Kidney (tissue), 14 donors: Measurements from ENCODE around the gene SLC38A9. TPM values are rescaled to one million over a fixed set of nuclear protein-coding genes. Genes with fewer than 3 reads are reported as not detected.

ENCODE experiments used
- DNase-seq, 5 donors: peaks; one replicate each; pipeline ENCODE4 v3.0.0-alpha.2; 2013 to 2020
- FAIRE-seq: peaks from 2 replicates; lab custom pipeline; 2012; peaks lifted over from hg19 to GRCh38; lab: Jason Lieb, UNC
- H3K27ac ChIP-seq, 2 donors: one replicate each; pipeline ENCODE4 v1.7.0; 2013; ENCODE audit warnings: low read depth in 2 of 2, low read length in 2 of 2, inconsistent platforms in 1 of 2
- H3K27me3 ChIP-seq: one replicate; pipeline ENCODE4 v1.7.1; 2013; ENCODE audit warnings: low read length, inconsistent platforms; ENCODE audit not compliant: control insufficient read depth, insufficient read depth
- H3K36me3 ChIP-seq, 3 donors: one replicate each; pipeline versions ENCODE4 v1.7.0 to v1.7.1; 2013; ENCODE audit warnings: low read length in 3 of 3, control low read depth in 1 of 3, inconsistent platforms in 1 of 3; ENCODE audit not compliant: insufficient read depth in 3 of 3, control insufficient read depth in 2 of 3
- H3K4me1 ChIP-seq, 3 donors: one replicate each; pipeline versions ENCODE4 v1.7.0 to v1.7.1; 2013; ENCODE audit warnings: low read length in 3 of 3, inconsistent platforms in 1 of 3, low read depth in 1 of 3; ENCODE audit not compliant: control insufficient read depth in 2 of 3, insufficient read depth in 2 of 3
- H3K4me3 ChIP-seq, 3 donors: one replicate each; pipeline versions ENCODE4 v1.7.0 to v1.8.1; 2013; ENCODE audit warnings: low read length in 3 of 3, control low read depth in 1 of 3, inconsistent platforms in 1 of 3
- H3K9ac ChIP-seq, 3 donors: one replicate each; pipeline versions ENCODE4 v1.7.0 to v1.7.1; 2013; ENCODE audit warnings: low read length in 3 of 3, control low read depth in 1 of 3, inconsistent platforms in 1 of 3
- H3K9me3 ChIP-seq, 3 donors: one replicate each; pipeline versions ENCODE4 v1.7.0 to v1.7.1; 2013; ENCODE audit warnings: low read length in 3 of 3, control low read depth in 1 of 3, inconsistent platforms in 1 of 3; ENCODE audit not compliant: control insufficient read depth in 2 of 3, insufficient read depth in 1 of 3
- CTCF ChIP-seq: IDR thresholded peaks from 3 replicates; pipeline ENCODE4 v1.5.1; 2012; ENCODE audit warnings: mild to moderate bottlenecking, moderate library complexity, borderline replicate concordance; ENCODE audit not compliant: insufficient read depth; ENCODE audit errors: extremely low read depth
- intact Hi-C: fragments of 100-400 bp; cut with DNase I; formaldehyde crosslinking; loops from one replicate; pipeline ENCODE4 v1.11.1; 2022
- polyA plus RNA-seq: library from polyadenylated mRNA; stranded (reverse); fragments of 350-450 nt; fragmentation: Illumina TruSeq; extraction: RNeasy Lipid Tissue Mini Kit (QIAGEN cat#74804); gene quantifications from one replicate; pipeline ENCODE4 v1.2.3, GENCODE V29; 2014; ENCODE audit warnings: low read depth, low replicate concordance; ENCODE audit not compliant: insufficient read depth
- total RNA-seq: library from RNA; stranded (reverse); fragmentation: NEBNext Ultra II Directional; extraction: Animal tissue kit (Norgen Biotek cat#: 25700); gene quantifications from one replicate; pipeline ENCODE4 v1.2.1, GENCODE V29; 2021
- donor health status: control.
- donor health status: control.
- donor health status: control.
- donor health status: control.
- donor health status: control.
- donor health status: DM: yes; HTN: yes; CAD: no.
- donor health status: Normal renal cell carcinoma (clear cell type).

Gene SLC38A9
- total and polyA plus RNA-seq, 2 donors from 2014 or later, result 5.8 to 24.8 TPM

GRCh38 chr5:55714339-55714738, 2.2 kb upstream of the SLC38A9 start:
- TF ChIP-seq CTCF, result no peak
- Histone ChIP-seq H3K9ac (no peak overlapping the region), H3K27ac (no peak overlapping the region), H3K4me3 (no peak overlapping the region), H3K4me1 (peaks cover 0 to 5% (median 4%) of the 10 kb centered on the region in 3 donors), H3K27me3 (no peaks in the 10 kb centered on the region), H3K36me3 (no peaks in the 10 kb centered on the region), H3K9me3 (no peaks in the 10 kb centered on the region)
- FAIRE-seq (no peak), DNase-seq (no peak)
- intact Hi-C loops, result no loop called here

GRCh38 chr5:55713871-55714270, 1.7 kb upstream of the SLC38A9 start:
- no peak for TF ChIP-seq CTCF
- DNase-seq, result no peak
- no peaks in the 10 kb centered on the region for H3K27me3 ChIP-seq
- no peak for FAIRE-seq
- no peaks in the 10 kb centered on the region for H3K36me3 ChIP-seq
- intact Hi-C loops, result no loop called here
- no peak overlapping the region for H3K9ac ChIP-seq
- no peak overlapping the region for H3K27ac ChIP-seq
- H3K4me1 ChIP-seq, result peaks cover 0 to 5% (median 4%) of the 10 kb centered on the region in 3 donors
- H3K9me3 ChIP-seq, result no peaks in the 10 kb centered on the region
- H3K4me3 ChIP-seq, result no peak overlapping the region

GRCh38 chr5:55711507-55712022, 559 bp downstream of the SLC38A9 start:
- no peaks in the 10 kb centered on the region for H3K36me3 ChIP-seq
- H3K27ac ChIP-seq, result peak overlapping the region in 1 of 2 donors; percentile 32
- FAIRE-seq (no peak), DNase-seq (peak in 2 of 5 donors; percentile 8 to 57)
- H3K4me1 ChIP-seq, result peaks cover 0 to 5% (median 4%) of the 10 kb centered on the region in 3 donors
- no peaks in the 10 kb centered on the region for H3K9me3 ChIP-seq
- intact Hi-C loops, result no loop called here
- TF ChIP-seq CTCF, result no peak
- peak overlapping the region; percentile 13 to 93 (median 92) for H3K9ac ChIP-seq
- peak overlapping the region; percentile 83 to 100 (median 97) for H3K4me3 ChIP-seq
- H3K27me3 ChIP-seq, result no peaks in the 10 kb centered on the region

GRCh38 chr5:55708732-55709131, 3.4 kb downstream of the SLC38A9 start:
- no peak overlapping the region for H3K4me3 ChIP-seq
- FAIRE-seq (no peak), DNase-seq (no peak)
- H3K27ac ChIP-seq, result no peak overlapping the region
- H3K4me1 ChIP-seq, result peaks cover 0 to 5% (median 4%) of the 10 kb centered on the region in 3 donors
- intact Hi-C loops, result loop anchor here (10.0 kb wide), 1 partner anchor 304 kb away; no protein-coding TSS in a partner anchor
- H3K27me3 ChIP-seq, result no peaks in the 10 kb centered on the region
- no peak overlapping the region for H3K9ac ChIP-seq
- TF ChIP-seq CTCF, result no peak
- H3K9me3 ChIP-seq, result no peaks in the 10 kb centered on the region
- no peaks in the 10 kb centered on the region for H3K36me3 ChIP-seq
